ENCODE data around the gene SLC25A21.
"Not testable (repeated sequence)": the region's sequence is repeated elsewhere in the genome, so short reads cannot be mapped to it uniquely, and the experiment has no call there.

The SLC25A21 gene

DNA sequence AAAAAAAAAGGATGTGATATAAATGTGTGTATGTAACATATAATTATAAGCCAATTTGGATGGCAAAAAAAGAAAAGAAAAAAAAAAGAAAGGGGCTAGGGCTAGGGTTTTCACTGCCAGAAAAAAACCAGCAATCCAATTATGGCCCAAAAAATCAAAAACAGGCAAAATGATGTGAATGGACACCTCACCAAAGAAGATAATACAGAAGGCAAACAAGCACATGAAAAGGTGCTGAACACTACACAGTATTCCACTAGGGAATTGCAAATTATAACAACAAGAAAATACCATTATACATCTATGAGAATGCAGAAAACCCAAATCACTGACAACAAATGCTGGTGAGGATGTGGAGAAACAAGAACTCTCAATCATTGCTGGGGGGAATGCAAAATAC, 13.3 kb upstream of the SLC25A21 start:
- DNase-seq: no peak

DNA sequence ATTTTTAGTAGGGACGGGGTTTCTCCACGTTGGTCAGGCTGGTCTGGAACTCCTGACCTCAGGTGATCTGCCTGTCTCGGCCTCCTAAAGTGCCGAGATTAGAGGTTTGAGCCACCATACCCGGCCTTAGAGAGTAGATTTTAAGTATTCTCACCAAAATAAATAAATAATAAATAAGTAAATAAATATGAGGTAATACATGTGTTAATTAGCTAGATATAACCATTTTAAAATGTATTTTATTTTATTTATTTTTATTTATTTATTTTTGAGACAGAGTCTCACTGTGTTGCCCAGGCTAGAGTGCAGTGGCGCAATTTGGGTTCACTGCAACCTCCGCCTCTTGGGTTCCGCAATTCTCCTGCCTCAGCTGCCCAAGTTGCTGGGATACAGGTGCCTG, 12.1 kb upstream of the SLC25A21 start:
- DNase-seq: not testable (repeated sequence)

DNA sequence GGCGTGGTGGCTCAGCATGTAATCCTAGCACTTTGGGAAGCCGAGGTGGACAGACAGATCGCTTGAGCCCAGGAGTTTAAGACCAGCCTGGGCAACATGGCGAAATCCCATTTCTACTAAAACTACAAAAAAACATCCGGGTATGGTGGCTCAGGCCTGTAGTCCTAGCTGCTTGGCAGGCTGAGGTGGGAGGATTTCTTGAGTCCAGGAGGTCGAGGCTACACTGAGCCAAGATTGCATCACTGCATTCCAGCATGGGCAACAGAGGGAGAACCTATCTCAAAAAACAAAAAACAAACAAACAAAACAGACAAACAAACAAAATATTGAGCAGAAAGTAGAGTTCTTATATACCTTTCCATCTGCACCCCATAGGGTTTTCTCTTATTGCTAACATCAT, 9.0 kb upstream of the SLC25A21 start:
- no peak for DNase-seq

DNA sequence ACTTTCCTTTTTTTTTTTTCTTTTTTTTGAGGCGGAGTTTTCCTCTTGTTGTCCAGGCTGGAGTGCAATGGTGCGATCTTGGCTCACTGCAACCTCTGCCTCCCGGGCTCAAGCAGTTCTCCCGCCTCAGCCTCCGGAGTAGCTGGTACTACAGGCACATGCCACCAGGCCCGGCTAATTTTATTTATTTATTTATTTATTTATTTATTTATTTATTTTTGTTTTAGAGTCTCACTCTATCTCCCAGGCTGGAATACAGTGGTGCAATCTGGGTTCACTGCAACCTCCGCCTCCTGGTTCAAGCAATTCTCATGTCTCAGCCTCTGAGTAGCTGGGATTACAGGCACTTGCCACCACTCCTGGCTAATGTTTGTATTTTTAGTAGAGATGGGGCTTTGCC, 8.5 kb upstream of the SLC25A21 start:
- not testable (repeated sequence) for DNase-seq

DNA sequence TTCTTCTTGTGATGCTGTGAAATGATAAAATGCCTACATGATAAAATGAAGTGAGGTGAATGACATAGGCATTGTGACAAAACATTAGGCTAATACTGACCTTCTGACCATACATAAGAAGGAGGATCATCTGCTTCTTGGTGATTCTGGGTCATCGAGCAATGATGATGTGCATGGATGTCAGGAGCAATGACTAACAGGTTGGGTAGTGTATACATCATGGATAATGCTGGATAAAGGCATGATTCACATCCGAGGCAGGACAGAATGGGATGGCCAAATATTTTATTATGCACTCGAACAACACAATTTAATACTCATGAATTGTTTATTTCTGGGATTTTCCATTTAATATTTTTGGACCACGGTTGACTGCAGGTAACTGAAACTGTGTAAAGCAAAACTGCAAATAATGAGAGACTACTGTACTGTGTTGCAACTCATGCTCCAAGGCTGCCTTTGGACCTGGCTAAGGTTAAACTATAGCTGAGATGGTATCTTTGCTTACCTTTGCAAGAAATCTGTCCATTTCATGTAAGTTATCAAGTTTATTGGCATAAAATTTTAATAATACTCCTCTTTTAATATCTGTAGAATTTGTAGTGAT, 7.6 kb upstream of the SLC25A21 start:
- no peak for DNase-seq

DNA sequence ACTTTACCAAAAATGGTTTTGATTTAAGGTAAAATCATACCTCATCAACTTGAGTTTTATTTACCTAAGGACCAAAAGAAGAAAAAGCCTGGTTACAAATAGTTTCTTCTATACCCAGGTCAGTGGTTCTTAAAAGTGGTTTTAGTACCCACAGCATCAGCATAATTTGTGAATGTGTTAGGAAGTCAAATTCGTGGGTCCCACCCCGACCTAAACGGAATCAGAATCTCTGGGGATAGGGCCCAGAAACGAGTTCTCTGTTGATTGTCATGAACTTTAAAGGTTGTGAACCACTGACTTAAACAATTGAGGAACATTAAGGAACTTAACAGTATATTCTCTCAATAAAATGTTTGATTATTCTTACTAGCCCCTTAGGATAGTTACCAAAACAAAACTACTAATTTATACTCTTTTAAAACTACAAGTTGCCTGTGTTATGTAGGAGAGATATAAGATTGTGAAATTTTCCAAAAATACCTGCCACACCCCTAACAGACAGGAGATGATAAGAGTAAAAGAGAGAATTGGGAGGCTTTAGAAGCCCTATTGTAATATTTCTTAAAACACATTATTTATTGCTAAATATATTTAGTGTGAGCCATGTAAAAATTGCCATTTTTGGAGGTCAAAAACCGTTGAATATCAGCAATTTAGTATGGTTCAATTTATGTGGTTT, 669 bp upstream of the SLC25A21 start:
- no peak for DNase-seq

DNA sequence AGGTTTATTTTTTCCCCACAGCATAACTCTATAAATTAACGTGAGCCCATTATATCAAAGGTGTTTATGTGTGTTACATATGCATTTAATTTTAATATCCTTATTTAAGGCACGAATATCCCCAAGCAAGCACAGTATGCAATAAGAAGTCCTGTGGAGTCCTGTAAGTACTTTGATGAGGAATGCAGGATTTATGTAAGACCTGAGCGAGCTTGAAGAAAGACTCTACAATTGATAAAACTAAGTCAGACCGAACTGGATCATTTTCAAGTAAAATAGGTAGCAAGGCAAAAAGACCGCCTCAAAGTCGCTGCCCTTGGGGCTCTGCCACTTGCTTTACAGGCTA, 755 bp downstream of the SLC25A21 start:
- DNase-seq: no peak

DNA sequence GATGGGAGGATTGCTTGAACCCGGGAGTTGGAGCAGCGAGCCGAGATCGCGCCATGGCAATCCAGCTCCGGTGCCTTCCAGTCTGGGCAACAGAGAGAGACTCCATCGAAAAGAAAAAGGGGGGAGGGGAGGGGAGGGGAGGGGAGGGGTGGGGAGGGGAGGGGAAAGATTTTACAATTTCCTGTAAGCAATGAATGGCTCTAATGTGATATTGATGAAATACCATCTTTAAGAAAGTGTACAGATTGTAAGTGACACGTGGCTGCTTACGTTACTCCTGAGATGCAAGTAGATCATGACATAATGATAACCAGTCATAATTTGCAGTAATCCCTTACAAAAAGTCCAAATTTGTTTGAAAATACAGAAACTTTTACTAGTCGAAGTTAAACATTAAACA, 1.4 kb downstream of the SLC25A21 start:
- DNase-seq: no peak

DNA sequence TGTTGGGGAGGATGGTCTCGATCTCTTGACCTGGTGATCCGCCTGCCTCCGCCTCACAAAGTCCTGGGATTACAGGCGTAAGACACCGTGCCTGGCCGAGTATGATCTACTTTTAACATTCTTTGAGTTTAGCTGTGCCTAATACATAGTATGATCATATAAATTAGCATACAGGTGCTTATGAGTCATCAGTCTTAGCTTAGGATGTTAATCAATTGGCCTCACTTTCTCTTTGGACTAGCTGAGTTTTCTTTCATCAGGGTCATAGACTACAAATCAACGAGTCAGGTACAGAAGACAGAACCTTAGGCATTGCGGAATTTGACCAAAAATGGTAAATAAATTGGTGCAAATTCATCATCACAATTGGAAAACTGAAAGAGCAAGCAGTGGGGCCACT, 2.2 kb downstream of the SLC25A21 start:
- no peak for DNase-seq

DNA sequence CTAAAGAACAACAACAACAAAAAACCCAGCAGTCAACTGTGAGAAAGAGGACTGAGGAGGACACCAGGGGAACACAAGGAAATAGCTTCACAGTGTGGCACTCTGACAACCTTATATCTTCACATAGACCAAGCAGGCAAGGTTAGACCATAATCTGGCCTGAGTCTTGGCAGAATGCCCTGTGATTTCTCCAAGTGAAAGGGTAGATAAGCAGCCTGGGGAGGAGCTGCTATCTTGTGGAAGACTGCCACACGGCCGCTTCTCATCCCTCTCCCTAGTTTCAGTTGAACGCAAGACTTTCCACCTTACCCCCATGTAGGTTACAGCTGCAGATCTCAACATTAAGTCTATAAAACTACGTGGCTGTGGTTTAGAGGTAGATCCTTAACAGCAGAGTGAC, 3.7 kb downstream of the SLC25A21 start:
- no peak for DNase-seq

DNA sequence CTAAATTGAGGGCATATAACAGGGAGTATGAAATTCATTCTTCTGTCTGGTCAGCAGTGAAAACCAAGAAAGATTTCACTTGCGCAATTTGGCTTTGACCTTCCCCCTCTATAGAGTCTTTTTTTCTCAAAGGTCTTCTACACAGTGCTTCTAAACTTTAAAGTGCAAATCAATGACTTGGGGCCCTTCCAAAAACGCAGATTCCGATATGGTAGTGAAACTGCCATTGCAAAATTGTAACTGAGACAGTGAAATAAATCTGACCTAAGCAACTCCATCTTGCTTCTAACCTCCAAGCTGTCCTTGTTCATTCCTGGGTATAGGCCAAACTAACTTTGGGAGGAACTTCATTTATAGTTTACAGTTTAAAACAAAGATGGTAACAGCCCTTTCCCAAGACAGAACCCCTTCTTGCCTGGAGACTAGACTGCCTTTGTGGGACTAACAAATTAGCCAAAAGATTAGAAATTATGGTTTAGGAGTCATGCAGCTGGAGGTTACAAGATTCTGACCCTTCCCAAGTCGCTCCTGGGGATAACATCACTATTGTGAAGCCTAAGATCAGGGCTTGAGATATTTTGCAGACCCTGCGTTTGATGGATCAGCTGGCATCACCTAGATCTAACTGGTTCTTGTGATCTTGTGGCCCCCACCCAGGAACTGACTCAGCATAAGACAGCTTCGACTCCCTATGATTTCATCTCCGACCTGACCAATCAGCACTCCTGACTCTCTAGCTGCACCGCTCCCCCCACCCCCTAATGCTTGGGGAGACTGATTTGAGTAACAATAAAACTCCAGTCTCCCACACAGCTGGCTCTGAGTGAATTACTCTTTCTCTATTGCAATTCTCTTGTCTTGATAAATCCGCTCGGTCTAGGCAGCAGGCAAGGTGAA, 5.0 kb downstream of the SLC25A21 start:
- no peak for DNase-seq

DNA sequence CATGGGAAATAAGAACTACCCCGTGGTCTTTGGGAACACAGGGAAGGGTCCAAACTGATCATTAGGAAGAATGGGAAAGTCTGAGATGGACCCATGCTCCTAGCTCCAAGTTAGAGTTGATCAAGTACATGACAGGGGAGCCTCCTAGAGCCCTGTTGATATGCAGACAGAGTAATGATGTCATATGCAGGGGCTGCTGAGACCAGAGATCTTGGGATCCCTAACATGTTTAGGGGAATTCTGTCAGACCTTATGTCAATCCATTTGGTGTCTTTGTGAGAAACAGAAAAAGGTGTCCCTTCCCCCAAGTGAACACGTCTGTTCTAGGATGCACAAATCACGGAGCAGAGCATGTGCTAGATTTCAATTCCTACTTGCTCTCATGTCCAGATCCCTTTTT, 6.6 kb downstream of the SLC25A21 start:
- no peak for DNase-seq

DNA sequence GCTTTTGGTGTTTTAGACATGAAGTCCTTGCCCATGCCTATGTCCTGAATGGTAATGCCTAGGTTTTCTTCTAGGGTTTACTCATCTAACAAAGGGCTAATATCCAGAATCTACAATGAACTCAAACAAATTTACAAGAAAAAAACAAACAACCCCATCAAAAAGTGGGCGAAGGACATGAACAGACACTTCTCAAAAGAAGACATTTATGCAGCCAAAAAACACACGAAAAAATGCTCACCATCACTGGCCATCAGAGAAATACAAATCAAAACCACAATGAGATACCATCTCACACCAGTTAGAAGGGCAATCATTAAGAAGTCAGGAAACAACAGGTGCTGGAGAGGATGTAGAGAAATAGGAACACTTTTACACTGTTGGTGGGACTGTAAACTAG, 10.1 kb downstream of the SLC25A21 start:
- not testable (repeated sequence) for DNase-seq

DNA sequence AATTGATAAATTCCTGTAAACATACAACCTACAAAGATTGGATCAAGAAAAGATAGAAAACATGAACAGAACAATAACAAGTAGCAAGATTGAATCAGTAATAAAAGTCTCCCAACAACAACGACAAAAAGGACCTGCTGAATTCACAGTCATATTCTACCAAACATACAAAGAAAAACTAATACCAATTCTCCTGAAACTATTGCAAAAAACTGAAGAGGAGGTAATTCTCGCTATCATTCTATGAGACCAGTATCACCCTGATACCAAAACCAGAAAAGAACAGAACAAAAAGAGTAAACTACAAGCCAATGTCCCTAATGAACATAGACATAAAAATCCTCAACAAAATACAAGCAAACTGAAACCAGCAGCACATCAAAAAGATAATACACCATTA, 14.4 kb downstream of the SLC25A21 start:
- DNase-seq: no peak

DNA sequence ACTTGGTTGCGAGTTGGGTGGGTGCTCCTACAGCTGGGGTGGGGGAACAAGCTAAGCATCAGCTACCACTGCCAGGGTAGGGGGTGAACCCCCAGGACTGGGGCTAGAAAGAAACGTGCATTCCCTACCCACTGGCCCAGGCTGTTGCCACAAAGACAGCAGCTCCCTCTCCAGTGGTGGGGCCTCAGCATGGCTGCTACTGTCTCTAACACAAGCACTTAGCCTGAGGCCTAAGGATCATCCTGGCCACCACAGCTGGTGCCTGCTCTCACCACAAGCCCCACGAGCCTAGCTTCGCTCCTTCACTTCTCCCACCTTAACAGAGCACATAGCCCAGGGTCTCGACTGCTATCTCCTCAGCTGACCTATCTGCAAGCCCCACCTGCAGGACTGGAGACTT, 18.9 kb downstream of the SLC25A21 start:
- no peak for DNase-seq

DNA sequence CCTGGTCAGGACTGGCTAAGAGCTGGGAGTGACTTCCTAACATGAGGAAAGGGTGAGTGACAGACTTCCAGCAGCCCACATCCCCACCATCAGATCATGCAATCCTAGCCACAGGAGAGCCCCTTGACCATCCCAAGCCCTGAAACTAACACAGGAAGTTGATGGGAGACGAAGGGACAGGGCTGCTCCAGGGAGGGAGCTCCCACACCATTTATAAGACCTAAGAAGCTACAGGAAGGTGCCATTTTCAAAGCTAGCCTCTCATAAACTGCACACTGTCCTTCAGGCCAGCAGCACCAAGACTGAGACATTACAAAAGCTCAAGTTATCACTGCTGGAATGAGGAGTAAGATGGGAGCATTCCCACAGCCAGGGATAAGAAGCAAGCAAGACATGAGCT, 19.4 kb downstream of the SLC25A21 start:
- no peak for DNase-seq

DNA sequence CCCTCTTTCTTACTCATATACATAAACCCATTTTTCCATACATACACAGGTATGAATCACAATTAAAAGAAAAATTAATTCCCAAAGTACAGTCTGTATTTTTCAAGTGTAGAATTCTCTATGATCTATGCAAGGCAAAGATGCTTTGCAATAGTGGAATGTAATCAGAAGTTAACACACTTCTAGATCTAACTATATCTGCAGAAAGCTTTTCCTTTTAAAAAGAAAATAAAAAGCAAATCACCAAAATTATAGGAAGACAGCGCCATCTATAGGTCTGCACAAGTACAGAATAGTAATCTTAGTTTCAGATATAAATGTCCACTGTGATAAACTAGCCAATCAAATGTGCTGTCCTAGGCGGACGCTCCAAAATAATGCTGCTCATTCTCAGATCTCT, 22.0 kb downstream of the SLC25A21 start:
- peak; percentile 30 for DNase-seq

DNA sequence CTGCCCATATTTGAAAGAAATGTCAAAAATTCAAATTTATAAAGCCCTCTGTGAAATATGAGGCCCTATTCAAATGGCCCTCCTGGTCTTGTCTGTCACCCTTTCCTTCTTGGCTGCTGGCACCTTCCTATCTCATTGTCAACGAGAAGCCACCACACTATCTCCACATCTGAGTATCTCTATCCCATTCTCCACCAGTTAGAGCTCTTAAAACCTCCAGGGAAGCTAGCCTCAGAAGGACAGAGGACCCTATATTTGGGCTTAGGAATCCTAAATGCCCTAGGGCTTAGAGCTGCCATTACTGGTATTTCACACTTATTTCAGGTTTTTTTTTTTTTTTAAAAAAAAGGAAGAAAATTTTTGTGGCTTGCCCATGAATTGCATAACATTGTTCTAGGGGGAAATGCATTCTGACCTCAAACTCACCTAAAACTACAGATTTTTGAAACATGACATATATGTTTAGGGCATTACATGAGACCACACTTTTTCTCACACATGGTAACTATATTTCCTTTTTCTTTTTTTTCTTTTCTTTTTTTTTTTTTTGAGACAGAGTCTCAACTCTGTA, 25.0 kb downstream of the SLC25A21 start:
- DNase-seq: no peak

DNA sequence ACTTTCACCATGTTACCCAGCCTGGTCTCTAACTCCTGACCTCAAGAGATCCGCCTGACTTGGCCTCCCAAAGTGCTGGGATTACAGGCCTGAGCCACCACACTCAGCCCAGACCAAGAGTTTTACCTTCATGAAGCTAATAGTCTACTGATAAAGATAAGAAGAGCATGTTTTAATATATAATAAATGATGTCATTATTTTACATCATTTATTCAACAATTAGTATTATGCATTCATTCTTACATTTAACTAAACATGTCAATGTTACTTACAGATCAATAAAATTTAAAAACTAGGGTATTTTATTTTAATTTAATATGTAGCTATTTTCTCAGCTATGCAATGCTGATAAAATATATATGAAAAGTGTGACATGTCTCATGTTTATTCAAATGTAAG, 26.0 kb downstream of the SLC25A21 start:
- not testable (repeated sequence) for DNase-seq

DNA sequence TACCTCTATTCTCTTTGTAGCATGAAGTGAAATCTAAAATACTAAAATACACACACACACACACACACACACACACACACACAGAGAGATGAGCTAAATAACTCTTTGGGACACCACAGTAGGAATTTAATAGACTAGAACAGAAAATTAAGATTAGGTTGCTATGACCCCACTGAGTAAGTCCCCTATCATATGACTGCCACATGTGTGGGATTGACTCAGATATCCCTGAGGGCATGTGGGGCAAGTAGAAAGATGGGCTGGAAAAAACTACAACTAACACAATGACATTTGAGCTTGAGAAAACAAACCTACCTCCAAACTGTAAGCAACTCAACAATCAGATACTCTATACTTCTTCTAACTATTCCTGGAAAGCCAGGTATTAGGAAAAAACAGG, 27.0 kb downstream of the SLC25A21 start:
- no peak for DNase-seq

DNA sequence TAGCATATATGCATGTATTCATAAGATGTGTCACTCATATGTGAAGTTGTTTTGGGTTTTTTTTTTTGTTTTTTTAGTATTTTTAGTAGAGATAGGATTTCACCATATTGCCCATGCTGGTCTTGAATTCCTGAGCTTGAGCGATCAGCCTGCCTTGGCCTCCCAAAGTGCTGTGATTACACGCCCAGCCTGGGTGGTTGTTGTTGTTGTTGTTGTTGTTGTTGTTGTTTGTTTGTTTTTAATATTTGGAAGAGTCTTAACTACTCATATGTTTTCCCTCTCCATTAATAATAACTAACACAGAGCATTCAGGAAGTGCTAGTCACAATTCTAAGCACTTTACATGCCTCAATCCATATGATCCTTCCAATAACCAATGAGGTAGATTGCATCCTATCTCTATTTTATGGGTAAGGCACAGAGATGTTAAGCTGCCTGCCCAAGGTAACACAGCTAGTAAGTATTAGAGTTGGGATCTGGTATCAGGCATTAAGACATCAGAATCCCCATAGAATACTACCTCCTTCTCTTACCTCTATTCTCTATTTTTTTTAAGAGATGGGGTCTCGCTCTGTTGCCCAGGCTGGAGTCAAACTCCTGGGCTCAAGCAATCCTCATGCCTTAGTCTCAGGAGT, 27.6 kb downstream of the SLC25A21 start:
- no peak for DNase-seq

DNA sequence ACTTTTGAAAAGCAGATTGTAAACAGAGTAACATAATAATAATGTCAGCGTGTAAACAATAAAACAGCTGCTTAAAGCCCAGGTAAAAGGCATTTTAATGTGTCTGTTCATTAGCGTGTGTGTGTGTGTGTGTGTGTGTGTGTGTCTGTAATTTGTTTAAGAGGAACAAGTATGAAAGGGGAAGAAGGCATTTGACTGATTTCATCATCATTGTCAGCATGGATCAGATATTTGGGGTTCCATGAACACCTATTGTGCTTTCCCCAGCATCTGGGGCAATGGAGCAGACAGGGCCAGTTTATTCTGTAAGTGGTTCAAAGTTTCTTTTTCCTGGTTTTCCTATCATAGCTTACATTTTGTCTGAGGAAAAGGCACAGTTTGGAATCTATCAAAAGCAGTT, 28.9 kb downstream of the SLC25A21 start:
- DNase-seq: no peak

DNA sequence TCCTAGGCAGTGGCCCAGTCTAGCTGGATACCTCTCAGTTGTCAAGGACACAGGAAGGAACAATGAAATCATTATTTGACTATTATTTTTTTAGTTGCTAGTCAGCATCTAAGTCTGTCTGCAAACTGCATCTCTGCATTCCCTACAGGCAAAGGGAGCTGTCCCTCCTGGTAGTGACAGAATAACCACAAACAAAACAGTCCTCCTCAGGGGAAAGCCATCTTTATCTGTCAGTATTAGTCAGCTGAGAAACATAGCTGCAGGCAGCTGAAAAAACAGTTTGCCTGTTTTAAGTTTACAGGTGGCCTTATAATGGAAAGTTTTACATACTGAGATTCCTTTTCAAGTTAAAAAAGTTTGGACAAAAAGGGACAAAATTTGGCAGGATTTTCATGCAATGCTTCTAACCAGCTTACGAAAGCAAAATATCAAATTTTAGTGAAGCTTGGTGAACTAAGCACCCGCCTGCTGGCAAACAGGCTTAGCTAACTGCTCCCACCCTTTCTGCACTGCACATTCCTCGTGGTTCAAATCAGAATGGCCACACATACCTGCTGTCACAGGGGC, 29.5 kb downstream of the SLC25A21 start:
- DNase-seq: no peak

Data from NCI-H774 (cell line).